ENCODE measurements around the gene AANAT.

AANAT gene

DNA sequence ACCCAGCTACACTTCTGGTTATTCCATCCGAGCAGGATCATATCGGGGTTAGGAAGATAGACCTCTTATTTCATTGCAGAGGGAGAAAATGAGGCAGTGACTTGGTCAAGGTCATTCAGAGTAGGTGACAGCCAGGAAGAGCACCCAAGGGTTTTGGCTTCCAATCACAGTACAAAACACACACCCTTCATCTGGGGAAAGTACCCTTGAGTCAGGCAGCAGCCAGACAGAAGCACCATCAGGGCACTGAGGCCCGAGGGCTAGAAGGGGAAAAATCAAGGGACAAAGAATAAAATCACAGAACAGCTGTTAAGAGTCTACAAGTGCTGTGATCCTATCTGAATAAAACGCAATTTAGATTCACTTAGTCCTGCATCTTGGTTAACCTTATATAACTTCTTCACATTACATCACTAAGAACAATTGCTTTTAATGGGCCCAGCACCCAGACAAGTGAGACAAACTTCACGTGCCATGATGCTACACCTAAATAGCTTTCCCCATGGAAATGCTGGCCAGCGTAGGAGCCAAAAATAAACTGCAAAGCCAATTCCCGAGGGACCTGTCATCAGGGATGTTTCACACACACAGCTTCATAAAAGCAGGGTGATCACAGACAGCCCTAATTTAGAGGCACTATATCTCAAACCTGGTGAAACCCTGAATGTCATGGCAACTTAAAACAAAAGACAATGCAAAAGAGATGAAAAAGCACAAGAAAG is 19.3 kb upstream of the AANAT start:
- Histone ChIP-seq H3K27ac (no peak overlapping the region), H3K36me3 (no peaks in the 10 kb centered on the region), H3K27me3 (peaks cover 10% of the 10 kb centered on the region), H3K4me3 (ENCODE audit: low read depth in 1 of 2, low read length in 1 of 2) (no peak overlapping the region), H3K9me3 (no peaks in the 10 kb centered on the region), H3K4me1 (ENCODE audit: control insufficient read depth in 1 of 2, insufficient read depth in 1 of 2, low read depth in 1 of 2, low read length in 1 of 2) (peaks cover 27 to 30% of the 10 kb centered on the region in 2 experiments)
- TF ChIP-seq, protein P1, sequence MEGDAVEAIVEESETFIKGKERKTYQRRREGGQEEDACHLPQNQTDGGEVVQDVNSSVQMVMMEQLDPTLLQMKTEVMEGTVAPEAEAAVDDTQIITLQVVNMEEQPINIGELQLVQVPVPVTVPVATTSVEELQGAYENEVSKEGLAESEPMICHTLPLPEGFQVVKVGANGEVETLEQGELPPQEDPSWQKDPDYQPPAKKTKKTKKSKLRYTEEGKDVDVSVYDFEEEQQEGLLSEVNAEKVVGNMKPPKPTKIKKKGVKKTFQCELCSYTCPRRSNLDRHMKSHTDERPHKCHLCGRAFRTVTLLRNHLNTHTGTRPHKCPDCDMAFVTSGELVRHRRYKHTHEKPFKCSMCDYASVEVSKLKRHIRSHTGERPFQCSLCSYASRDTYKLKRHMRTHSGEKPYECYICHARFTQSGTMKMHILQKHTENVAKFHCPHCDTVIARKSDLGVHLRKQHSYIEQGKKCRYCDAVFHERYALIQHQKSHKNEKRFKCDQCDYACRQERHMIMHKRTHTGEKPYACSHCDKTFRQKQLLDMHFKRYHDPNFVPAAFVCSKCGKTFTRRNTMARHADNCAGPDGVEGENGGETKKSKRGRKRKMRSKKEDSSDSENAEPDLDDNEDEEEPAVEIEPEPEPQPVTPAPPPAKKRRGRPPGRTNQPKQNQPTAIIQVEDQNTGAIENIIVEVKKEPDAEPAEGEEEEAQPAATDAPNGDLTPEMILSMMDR (IDR thresholded peaks at IDR 0.05) = no peak

DNA sequence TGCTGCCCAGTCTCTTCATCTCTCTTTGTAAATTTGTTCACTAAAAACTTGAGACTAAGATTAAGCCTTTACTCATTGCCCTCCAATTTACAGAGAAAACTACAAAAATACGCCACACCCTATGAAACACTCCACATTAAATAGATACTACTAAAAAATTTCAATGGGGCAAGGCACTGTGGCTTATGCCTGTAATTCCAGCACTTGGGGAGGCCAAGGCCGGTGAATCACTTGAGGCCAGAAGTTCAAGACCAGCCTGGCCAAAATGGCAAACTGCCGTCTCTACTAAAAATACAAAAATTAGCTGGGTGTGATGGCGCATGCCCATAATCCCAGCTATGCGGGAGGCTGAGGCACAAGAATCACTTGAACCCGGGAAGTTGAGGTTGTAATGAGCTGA is 18.3 kb upstream of the AANAT start:
- TF ChIP-seq, protein P1 (IDR thresholded peaks at IDR 0.05) = no peak
- Histone ChIP-seq H3K4me3 (ENCODE audit: low read depth in 1 of 2, low read length in 1 of 2) (no peak overlapping the region), H3K4me1 (ENCODE audit: control insufficient read depth in 1 of 2, insufficient read depth in 1 of 2, low read depth in 1 of 2, low read length in 1 of 2) (peaks cover 17 to 26% of the 10 kb centered on the region in 2 experiments), H3K27me3 (peaks cover 10% of the 10 kb centered on the region), H3K27ac (no peak overlapping the region), H3K9me3 (no peaks in the 10 kb centered on the region), H3K36me3 (no peaks in the 10 kb centered on the region)

DNA sequence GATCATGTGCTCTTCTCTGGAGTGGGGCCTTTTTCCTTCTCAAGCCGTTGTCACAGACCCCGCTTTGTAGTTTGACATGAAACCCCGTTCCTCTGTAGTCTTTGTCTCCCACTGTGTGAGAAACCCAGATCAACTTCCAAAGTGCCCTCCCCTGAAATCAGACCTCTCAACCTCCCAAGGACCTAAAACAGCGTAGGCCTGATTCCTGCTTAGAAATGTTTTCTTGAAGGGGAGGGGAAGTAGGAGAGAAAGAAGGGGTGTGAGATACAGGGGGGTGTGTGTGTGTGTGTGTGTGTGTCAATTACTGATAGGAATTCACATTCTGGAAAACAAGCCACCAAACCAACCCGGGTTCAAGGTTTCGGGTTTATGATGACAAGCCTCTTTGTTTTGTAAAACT is 15.9 kb upstream of the AANAT start:
- Histone ChIP-seq H3K4me1 (ENCODE audit: control insufficient read depth in 1 of 2, insufficient read depth in 1 of 2, low read depth in 1 of 2, low read length in 1 of 2) (peaks cover 13 to 25% of the 10 kb centered on the region in 2 experiments), H3K9me3 (no peaks in the 10 kb centered on the region), H3K27ac (no peak overlapping the region), H3K4me3 (ENCODE audit: low read depth in 1 of 2, low read length in 1 of 2) (no peak overlapping the region), H3K36me3 (no peaks in the 10 kb centered on the region), H3K27me3 (peaks cover 10% of the 10 kb centered on the region)
- TF ChIP-seq, protein P1 (IDR thresholded peaks at IDR 0.05) = no peak

DNA sequence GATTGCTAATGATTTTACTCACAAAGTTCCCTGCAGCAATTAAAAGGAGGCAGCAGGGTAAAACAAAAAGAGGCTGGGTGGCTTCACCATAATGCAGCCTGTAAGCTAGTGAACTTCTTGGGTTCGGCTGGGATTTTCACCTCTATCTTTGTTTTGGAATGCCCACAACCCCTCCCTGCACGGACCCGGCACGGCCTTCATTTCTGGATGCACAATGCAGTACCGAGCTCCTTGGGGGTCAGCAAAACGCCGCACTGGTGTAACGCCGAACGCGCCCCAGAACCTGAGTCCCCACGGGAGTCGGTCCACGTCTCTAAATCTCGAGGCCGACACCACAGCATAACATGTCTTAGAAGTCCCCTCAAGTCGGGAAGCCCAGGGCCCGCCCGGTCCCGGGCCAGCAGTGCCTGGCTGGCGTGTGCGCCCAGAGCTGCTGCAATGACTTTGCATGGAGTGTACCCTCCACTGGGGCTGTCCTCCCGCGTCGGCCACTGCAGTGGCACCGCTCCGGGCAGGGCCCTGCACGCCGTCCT is 15.2 kb upstream of the AANAT start:
- TF ChIP-seq, protein P1 (IDR thresholded peaks at IDR 0.05) = no peak
- Histone ChIP-seq H3K4me1 (ENCODE audit: control insufficient read depth in 1 of 2, insufficient read depth in 1 of 2, low read depth in 1 of 2, low read length in 1 of 2) (peaks cover 7 to 18% of the 10 kb centered on the region in 2 experiments), H3K36me3 (no peaks in the 10 kb centered on the region), H3K4me3 (ENCODE audit: low read depth in 1 of 2, low read length in 1 of 2) (peak overlapping the region; percentile 79 to 92), H3K27ac (peak overlapping the region; percentile 75), H3K9me3 (no peaks in the 10 kb centered on the region), H3K27me3 (peaks cover 10% of the 10 kb centered on the region)

DNA sequence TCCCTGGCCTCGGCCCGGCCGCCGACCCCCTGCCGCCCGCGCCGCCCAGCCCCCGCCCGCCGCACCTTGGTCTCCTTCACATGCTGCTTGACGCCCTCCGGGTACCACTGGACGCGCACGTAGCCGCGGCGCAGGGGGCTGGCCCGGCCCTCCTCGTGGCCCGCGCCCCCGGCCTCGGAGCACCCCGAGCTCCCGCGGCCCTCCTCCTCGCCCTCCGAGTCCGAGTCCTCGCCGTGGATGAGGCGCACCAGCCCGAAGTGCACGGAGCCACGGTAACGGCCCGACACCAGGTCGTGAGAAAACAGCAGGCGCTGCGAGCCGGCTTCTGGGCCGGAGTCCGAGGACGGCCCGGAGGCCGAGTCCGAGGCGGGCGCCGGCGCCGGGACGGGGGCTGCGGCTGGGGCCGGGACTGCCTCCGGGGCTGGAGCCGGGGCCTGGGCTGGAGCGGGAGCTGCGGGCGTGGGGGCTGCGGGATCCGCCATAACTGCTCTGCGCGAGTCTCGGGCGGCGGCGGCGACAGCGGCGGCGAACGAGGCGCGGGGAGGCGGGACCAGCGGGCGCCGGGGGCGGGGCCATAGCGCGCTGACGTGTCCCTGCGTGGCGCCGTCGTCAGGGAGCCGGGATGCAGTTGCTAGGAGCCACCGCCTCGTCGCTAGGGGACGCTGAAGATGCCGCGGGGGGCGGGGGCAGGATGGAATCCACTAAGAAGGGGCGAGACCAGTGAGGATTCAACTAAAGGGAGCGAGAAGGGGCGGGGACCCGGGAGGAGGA is 14.6 kb upstream of the AANAT start, which contains the start of gene UBE2O:
Gene UBE2O (minus strand): TSS at position 493 of the 771 bp plus-strand sequence. CDS start 11 bp downstream, at position 482.
- Histone ChIP-seq H3K27ac (peak within 1 kb of the TSS; percentile 75), H3K4me3 (ENCODE audit: low read depth in 1 of 2, low read length in 1 of 2) (peak within 1 kb of the TSS; percentile 79 to 92), H3K27me3 (peaks cover 10% of the 10 kb centered on the region), H3K9me3 (no peaks in the 10 kb centered on the region), H3K4me1 (ENCODE audit: control insufficient read depth in 1 of 2, insufficient read depth in 1 of 2, low read depth in 1 of 2, low read length in 1 of 2) (peaks cover 7 to 18% of the 10 kb centered on the region in 2 experiments), H3K36me3 (no peaks in the 10 kb centered on the region)
- TF ChIP-seq, protein P1 (IDR thresholded peaks at IDR 0.05) = peak; percentile 78
